ENCODE results near the gene NLRP3. TPM values are rescaled to one million over a fixed set of nuclear protein-coding genes. Genes with fewer than 3 reads are reported as not detected.

Gene NLRP3
- total RNA-seq, 4 donors from 2014 or later, result 0.75 to 1.7 (median 0.82) TPM; not detected in 1

DNA sequence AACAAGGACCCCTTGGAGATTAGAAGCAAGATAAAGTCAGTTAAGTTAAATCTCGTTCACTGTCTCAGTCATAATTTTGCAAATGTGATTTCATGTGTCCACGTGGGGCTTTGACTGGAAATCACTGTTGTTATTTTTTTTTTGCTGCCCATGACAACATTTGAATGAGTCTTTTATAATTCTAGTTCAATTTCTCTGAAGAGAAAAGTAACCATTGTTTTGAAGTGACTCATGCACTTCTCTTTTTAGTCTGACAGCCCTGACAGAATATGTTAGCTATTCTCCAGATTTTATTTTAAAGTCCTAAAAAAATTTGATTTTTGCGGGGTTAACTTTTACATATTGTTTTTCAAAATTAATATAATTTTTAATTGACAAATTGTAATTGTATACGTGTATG is 30.7 kb upstream of the NLRP3 start:
- no peak for TF ChIP-seq POLR2AphosphoS5 (IDR thresholded peaks at IDR 0.05)
- intact Hi-C loops (cut with DNase I; ENCODE audit: low total_unique reads) (no loop called here), in situ Hi-C loops (cut with MboI; ENCODE audit: low pct_ligation_motif_present in 1 of 4, low pct_unique_long_range_greater_than_20kb in 1 of 4, low sequenced_read_pairs in 3 of 4) (loop anchor here in 2 of 4 donors (5.0 to 25.0 kb wide), 3 partner anchors 102 to 190 kb away; no protein-coding TSS in a partner anchor)
- Histone ChIP-seq H3K27ac (no peak overlapping the region), H3K4me3 (no peak overlapping the region), H3K27me3 (no peaks in the 10 kb centered on the region), H3K9me3 (no peaks in the 10 kb centered on the region), H3K36me3 (no peaks in the 10 kb centered on the region), H3K4me1 (peaks cover 0 to 6% (median 2%) of the 10 kb centered on the region in 4 donors)
- DNase-seq, result no peak
- WGBS, 2 donors (ENCODE audit: low coverage in 1 of 2), result 70 to 84% methylated on average over 4 of the region's 4 CpGs

DNA sequence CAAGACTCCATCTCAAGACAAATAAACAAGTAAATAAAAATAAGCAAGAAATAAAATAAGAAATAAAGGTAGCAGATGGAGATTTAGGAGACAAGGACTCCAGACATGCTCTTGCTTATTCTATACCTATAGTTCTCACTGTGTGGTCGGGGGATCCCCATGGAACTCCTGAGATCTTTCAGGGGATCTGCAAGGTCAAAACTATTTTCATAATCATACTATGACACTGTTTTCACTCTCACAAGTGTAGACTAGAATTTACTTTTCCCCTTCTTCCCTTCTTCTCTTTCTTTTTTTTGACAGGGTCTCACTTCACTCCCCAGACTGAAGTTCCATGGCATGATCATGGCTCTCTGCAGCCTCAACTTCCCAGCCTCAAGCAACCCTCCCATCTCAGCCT is 29.8 kb upstream of the NLRP3 start:
- Histone ChIP-seq H3K27me3 (no peaks in the 10 kb centered on the region), H3K4me3 (no peak overlapping the region), H3K9me3 (no peaks in the 10 kb centered on the region), H3K27ac (no peak overlapping the region), H3K36me3 (no peaks in the 10 kb centered on the region), H3K4me1 (peaks cover 0 to 8% (median 2%) of the 10 kb centered on the region in 4 donors)
- no peak for DNase-seq
- TF ChIP-seq, protein P1, sequence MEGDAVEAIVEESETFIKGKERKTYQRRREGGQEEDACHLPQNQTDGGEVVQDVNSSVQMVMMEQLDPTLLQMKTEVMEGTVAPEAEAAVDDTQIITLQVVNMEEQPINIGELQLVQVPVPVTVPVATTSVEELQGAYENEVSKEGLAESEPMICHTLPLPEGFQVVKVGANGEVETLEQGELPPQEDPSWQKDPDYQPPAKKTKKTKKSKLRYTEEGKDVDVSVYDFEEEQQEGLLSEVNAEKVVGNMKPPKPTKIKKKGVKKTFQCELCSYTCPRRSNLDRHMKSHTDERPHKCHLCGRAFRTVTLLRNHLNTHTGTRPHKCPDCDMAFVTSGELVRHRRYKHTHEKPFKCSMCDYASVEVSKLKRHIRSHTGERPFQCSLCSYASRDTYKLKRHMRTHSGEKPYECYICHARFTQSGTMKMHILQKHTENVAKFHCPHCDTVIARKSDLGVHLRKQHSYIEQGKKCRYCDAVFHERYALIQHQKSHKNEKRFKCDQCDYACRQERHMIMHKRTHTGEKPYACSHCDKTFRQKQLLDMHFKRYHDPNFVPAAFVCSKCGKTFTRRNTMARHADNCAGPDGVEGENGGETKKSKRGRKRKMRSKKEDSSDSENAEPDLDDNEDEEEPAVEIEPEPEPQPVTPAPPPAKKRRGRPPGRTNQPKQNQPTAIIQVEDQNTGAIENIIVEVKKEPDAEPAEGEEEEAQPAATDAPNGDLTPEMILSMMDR (IDR thresholded peaks at IDR 0.05), result no peak
- TF ChIP-seq EP300 (IDR thresholded peaks at IDR 0.05; ENCODE audit: low read depth) (no peak), POLR2A (IDR thresholded peaks at IDR 0.05) (no peak), POLR2AphosphoS5 (IDR thresholded peaks at IDR 0.05) (no peak)
- 79 to 87% methylated on average over 1 of the region's 1 CpG for WGBS, 2 donors (ENCODE audit: low coverage in 1 of 2)
- intact Hi-C loops (cut with DNase I; ENCODE audit: low total_unique reads), result no loop called here
- in situ Hi-C loops (cut with MboI; ENCODE audit: low pct_ligation_motif_present in 1 of 4, low pct_unique_long_range_greater_than_20kb in 1 of 4, low sequenced_read_pairs in 3 of 4), result loop anchor here in 2 of 4 donors (5.0 to 25.0 kb wide), 3 partner anchors 101 to 189 kb away; no protein-coding TSS in a partner anchor

DNA sequence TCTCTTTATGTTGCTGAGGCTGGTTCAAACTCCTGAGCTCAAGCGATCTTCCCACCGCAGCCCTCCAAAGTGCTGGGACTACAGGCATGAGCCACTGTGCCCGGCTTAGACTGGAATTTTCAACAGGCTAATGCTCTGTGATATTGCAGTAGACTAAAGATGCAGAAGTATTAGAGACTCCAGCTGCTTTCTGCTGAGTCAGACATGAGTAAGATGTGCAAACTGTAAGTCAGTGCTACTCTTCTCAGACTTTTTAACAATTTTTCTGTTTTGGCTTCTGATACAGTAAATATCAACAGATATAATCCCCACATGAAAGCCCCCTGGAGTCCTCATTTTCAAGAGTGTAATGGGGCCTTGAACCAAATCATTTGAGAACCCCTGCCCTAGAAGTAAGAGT is 29.3 kb upstream of the NLRP3 start:
- peaks cover 0 to 8% (median 2%) of the 10 kb centered on the region in 4 donors for H3K4me1 ChIP-seq
- in situ Hi-C loops (cut with MboI; ENCODE audit: low pct_ligation_motif_present in 1 of 4, low pct_unique_long_range_greater_than_20kb in 1 of 4, low sequenced_read_pairs in 3 of 4) (loop anchor here in 2 of 4 donors (5.0 to 25.0 kb wide), 3 partner anchors 101 to 188 kb away; no protein-coding TSS in a partner anchor), intact Hi-C loops (cut with DNase I; ENCODE audit: low total_unique reads) (no loop called here)
- H3K27ac ChIP-seq, result no peak overlapping the region
- TF ChIP-seq POLR2A (IDR thresholded peaks at IDR 0.05), result no peak
- TF ChIP-seq, protein P1 (IDR thresholded peaks at IDR 0.05), result no peak
- no peak for TF ChIP-seq POLR2AphosphoS5 (IDR thresholded peaks at IDR 0.05)
- no peak for TF ChIP-seq EP300 (IDR thresholded peaks at IDR 0.05; ENCODE audit: low read depth)
- no peak overlapping the region for H3K4me3 ChIP-seq
- H3K9me3 ChIP-seq, result no peaks in the 10 kb centered on the region
- DNase-seq, result no peak
- no peaks in the 10 kb centered on the region for H3K27me3 ChIP-seq
- 69% methylated on average over 3 of the region's 3 CpGs; no CpG with 5 or more reads in 1 of the 2 donors for WGBS, 2 donors (ENCODE audit: low coverage in 1 of 2)
- no peaks in the 10 kb centered on the region for H3K36me3 ChIP-seq

DNA sequence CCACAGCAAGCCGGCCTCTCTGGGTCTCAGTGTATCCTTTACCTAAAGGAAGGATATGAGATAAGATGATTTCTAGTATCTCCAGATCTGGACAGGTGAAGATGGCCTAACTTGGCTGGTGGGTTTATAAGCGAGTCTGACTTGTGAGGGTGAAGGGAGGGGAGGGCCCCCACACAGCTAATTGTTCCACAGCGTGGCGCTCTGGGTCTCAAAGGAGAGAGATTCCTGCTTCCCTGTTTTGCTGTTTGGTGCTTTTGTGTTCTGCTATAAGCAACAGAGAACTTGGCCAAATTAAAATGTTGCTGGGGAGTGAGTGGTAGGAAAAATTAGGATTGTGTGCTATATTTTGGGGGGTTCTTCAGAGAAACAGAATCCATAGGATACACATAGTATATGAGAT is 28.9 kb upstream of the NLRP3 start:
- peaks cover 0 to 8% (median 2%) of the 10 kb centered on the region in 4 donors for H3K4me1 ChIP-seq
- no peak for DNase-seq
- no peak overlapping the region for H3K27ac ChIP-seq
- H3K9me3 ChIP-seq, result no peaks in the 10 kb centered on the region
- no peak for TF ChIP-seq POLR2A (IDR thresholded peaks at IDR 0.05)
- TF ChIP-seq EP300 (IDR thresholded peaks at IDR 0.05; ENCODE audit: low read depth), result no peak
- TF ChIP-seq, protein P1 (IDR thresholded peaks at IDR 0.05), result no peak
- TF ChIP-seq POLR2AphosphoS5 (IDR thresholded peaks at IDR 0.05), result no peak
- H3K4me3 ChIP-seq, result no peak overlapping the region
- intact Hi-C loops (cut with DNase I; ENCODE audit: low total_unique reads), result no loop called here
- in situ Hi-C loops (cut with MboI; ENCODE audit: low pct_ligation_motif_present in 1 of 4, low pct_unique_long_range_greater_than_20kb in 1 of 4, low sequenced_read_pairs in 3 of 4), result loop anchor here in 2 of 4 donors (5.0 to 25.0 kb wide), 3 partner anchors 100 to 188 kb away; no protein-coding TSS in a partner anchor
- no peaks in the 10 kb centered on the region for H3K36me3 ChIP-seq
- no peaks in the 10 kb centered on the region for H3K27me3 ChIP-seq
- 40 to 80% methylated on average over 1 to 4 of the region's 4 CpGs for WGBS, 2 donors (ENCODE audit: low coverage in 1 of 2)
